ENCODE measurements around the gene CSRP1. TPM values are rescaled to one million over a fixed set of nuclear protein-coding genes. Genes with fewer than 3 reads are reported as not detected.

Gene CSRP1
- total RNA-seq, 2 experiments from 2014 or later = 82.4 to 83.4 TPM

GRCh38 chr1:201445310-201445709, 61.6 kb downstream of the CSRP1 start:
- ChIA-PET POLR2A (no interaction called here), CTCF (interaction anchor here (0.8 to 1.3 kb wide), 5 partner anchors 10 to 36 kb away, joined by 3 to 6 read pairs (median 3); no protein-coding TSS in a partner anchor)
- Mint-ChIP-seq H3K27ac (no peak overlapping the region), H3K9me3 (no peaks in the 10 kb centered on the region), H3K36me3 (ENCODE audit: low read depth) (no peaks in the 10 kb centered on the region), H3K4me1 (peaks cover 13% of the 10 kb centered on the region), H3K4me3 (no peak overlapping the region), H3K27me3 (peaks cover 27% of the 10 kb centered on the region)
- no peak for DNase-seq

DNA sequence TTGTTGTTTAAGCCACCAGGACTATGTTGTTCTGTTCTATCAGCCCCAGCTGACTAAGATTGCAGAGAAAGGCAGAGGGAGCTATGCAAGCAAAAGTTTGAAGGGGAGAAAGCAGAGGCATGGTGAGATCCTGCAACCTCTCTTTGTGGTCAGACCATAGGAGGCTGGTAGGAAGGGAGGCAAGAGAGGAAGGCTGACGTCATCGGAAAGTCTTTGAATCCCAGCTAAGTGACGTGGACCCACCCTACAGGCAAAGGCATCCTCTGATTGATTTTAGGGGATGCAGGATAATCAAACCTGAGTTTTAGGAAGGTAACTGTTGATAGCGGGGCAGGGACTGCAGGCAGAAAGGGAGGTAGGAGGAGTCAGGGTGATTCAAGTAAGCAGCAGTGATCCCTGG, 62.1 kb downstream of the CSRP1 start:
- ChIA-PET CTCF (interaction anchor here (0.6 to 1.3 kb wide), 5 partner anchors 9 to 162 kb away, joined by 3 to 6 read pairs (median 3); no protein-coding TSS in a partner anchor), POLR2A (no interaction called here)
- Mint-ChIP-seq H3K27ac (no peak overlapping the region), H3K27me3 (peaks cover 29% of the 10 kb centered on the region), H3K9me3 (no peaks in the 10 kb centered on the region), H3K4me1 (peaks cover 13% of the 10 kb centered on the region), H3K36me3 (ENCODE audit: low read depth) (no peaks in the 10 kb centered on the region), H3K4me3 (no peak overlapping the region)
- DNase-seq = no peak

DNA sequence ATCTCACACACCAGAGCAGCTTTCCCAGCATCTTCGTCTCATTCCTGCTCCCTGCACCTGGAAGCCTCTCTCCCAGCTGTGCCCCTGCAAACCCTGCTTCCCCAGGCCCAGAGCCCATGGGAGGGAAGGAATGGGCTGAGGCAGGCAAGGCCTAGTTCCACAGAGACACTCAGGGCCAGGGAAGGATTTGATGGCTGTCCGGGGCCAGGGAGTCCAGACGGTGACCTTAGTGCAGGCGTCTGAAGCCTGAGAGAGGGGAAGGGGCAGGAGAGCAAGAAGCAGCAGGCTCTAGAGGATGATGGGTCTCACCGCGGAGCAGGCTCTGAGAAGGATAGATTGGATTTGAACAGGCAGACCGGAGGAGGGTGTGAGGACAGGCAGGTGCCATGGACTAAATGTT, 63.2 kb downstream of the CSRP1 start:
- H3K4me1 Mint-ChIP-seq = peaks cover 13% of the 10 kb centered on the region
- no peaks in the 10 kb centered on the region for H3K9me3 Mint-ChIP-seq
- H3K27ac Mint-ChIP-seq = no peak overlapping the region
- H3K27me3 Mint-ChIP-seq = peaks cover 33% of the 10 kb centered on the region
- H3K4me3 Mint-ChIP-seq = no peak overlapping the region
- ChIA-PET POLR2A (no interaction called here), CTCF (no interaction called here)
- no peaks in the 10 kb centered on the region for H3K36me3 Mint-ChIP-seq (ENCODE audit: low read depth)
- no peak for DNase-seq

GRCh38 chr1:201436969-201437368, 70.0 kb downstream of the CSRP1 start:
- POLR2A ChIA-PET = no interaction called here
- Mint-ChIP-seq H3K27ac (no peak overlapping the region), H3K36me3 (ENCODE audit: low read depth) (no peaks in the 10 kb centered on the region), H3K4me1 (peaks cover 7% of the 10 kb centered on the region), H3K9me3 (no peaks in the 10 kb centered on the region), H3K27me3 (peaks cover 32% of the 10 kb centered on the region), H3K4me3 (no peak overlapping the region)
- no peak for DNase-seq
- CTCF ChIA-PET = interaction anchor here (1.9 to 2.6 kb wide), 2 partner anchors 45 to 76 kb away, joined by 15 to 21 read pairs; no protein-coding TSS in a partner anchor

DNA sequence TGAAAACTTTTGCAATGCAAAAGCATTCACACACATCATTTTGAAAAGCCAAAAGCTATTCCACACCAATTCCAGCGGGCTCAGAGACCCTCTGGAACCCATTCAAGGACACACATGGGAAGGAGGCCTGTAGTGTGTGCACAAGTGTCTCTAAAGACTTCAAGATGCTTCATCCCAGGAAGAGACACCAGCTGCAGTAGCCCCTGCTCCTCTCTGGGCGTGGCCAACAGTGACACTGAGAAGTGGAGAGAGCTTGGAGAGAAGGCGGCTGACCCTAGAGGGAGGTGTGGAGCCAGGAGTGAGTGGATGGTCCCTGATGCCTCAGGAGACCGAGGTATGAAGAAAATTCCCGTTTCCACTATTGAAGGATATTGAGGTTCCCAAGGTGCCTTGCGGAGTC, 70.5 kb downstream of the CSRP1 start:
- POLR2A ChIA-PET = no interaction called here
- H3K27ac Mint-ChIP-seq = no peak overlapping the region
- DNase-seq = no peak
- H3K36me3 Mint-ChIP-seq (ENCODE audit: low read depth) = no peaks in the 10 kb centered on the region
- peaks cover 7% of the 10 kb centered on the region for H3K4me1 Mint-ChIP-seq
- H3K27me3 Mint-ChIP-seq = peaks cover 30% of the 10 kb centered on the region
- no peak overlapping the region for H3K4me3 Mint-ChIP-seq
- CTCF ChIA-PET = interaction anchor here (1.1 to 2.6 kb wide), 5 partner anchors 11 to 76 kb away, joined by 3 to 21 read pairs (median 12); no protein-coding TSS in a partner anchor
- no peaks in the 10 kb centered on the region for H3K9me3 Mint-ChIP-seq

- Mint-ChIP-seq H3K36me3 (ENCODE audit: low read depth) (no peaks in the 10 kb centered on the region), H3K4me3 (no peak overlapping the region), H3K27me3 (peaks cover 22% of the 10 kb centered on the region), H3K9me3 (no peaks in the 10 kb centered on the region), H3K4me1 (peaks cover 7% of the 10 kb centered on the region), H3K27ac (no peak overlapping the region)
- ChIA-PET POLR2A (no interaction called here), CTCF (interaction anchor here (2.3 to 2.6 kb wide), 2 partner anchors 14 to 48 kb away, joined by 12 to 21 read pairs; no protein-coding TSS in a partner anchor)
- no peak for DNase-seq
These were observed 72.7 kb downstream of the CSRP1 start for GRCh38 chr1:201434266-201434665.

DNA sequence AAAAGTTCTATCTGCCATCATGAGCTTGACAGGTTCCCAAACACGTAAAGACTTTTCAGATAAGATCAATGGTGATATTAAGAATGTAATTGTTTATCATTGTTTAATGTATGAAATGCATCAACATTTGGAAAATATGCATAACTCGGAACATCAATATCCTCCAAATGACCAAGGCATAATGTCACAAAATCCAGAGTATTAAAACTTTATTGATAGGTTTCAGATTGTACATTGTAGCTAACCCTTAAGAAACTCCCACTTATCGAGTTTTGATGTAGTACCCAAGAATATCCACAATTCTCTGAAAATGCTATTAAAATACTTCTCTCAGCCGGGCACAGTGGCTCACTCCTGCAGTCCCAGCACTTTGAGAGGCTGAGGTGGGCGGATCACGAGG, 73.3 kb downstream of the CSRP1 start:
- Mint-ChIP-seq H3K9me3 (no peaks in the 10 kb centered on the region), H3K36me3 (ENCODE audit: low read depth) (no peaks in the 10 kb centered on the region), H3K4me3 (no peak overlapping the region), H3K4me1 (peaks cover 7% of the 10 kb centered on the region), H3K27me3 (peaks cover 25% of the 10 kb centered on the region), H3K27ac (no peak overlapping the region)
- CTCF ChIA-PET = no interaction called here
- DNase-seq = no peak
- POLR2A ChIA-PET = no interaction called here

Other genes with a start within 250 kb of the CSRP1 start
- not detected for gene PKP1, start 223.6 kb downstream of the CSRP1 start, total RNA-seq
- gene TNNT2, start 129.4 kb downstream of the CSRP1 start, total RNA-seq = not detected
- not detected for gene LAD1, start 107.8 kb downstream of the CSRP1 start, total RNA-seq
- not detected for gene TNNI1, start 85.4 kb downstream of the CSRP1 start, total RNA-seq
- gene PHLDA3, start 37.9 kb downstream of the CSRP1 start, total RNA-seq = 10 to 100 TPM; 12.1 to 18.8 TPM
- 1 to 10 TPM; 2.0 to 2.7 TPM for gene NAV1, start 32.0 kb upstream of the CSRP1 start, total RNA-seq